Liver (tissue), 9 donors: ENCODE measurements around the gene GYPB. TPM values are rescaled to one million over a fixed set of nuclear protein-coding genes. Genes with fewer than 3 reads are reported as not detected.
"Not testable (repeated sequence)": the region's sequence is repeated elsewhere in the genome, so short reads cannot be mapped to it uniquely, and the experiment has no call there.

Experiments
- DNase-seq: peaks from one replicate; pipeline ENCODE4 v3.0.0-alpha.2; 2017; ENCODE audit warnings: low spot score
- H3K27ac ChIP-seq, 2 donors: one replicate each; pipeline ENCODE4 v1.7.0; 2013; ENCODE audit warnings: inconsistent platforms in 2 of 2, low read length in 2 of 2, control low read depth in 1 of 2, low read depth in 1 of 2, mild to moderate bottlenecking in 1 of 2
- H3K27me3 ChIP-seq, 4 donors: one replicate each; pipeline versions ENCODE4 v1.6.1 to v1.7.0; 2013; ENCODE audit warnings: low read length in 3 of 4, inconsistent platforms in 1 of 4, mild to moderate bottlenecking in 1 of 4, moderate library complexity in 1 of 4; ENCODE audit not compliant: control insufficient read depth in 4 of 4, insufficient read depth in 4 of 4
- H3K36me3 ChIP-seq, 4 donors: one replicate each; pipeline versions ENCODE4 v1.6.1 to v1.7.0; 2013; ENCODE audit warnings: low read length in 3 of 4, mild to moderate bottlenecking in 3 of 4, low read depth in 1 of 4, moderate library complexity in 1 of 4; ENCODE audit not compliant: control insufficient read depth in 4 of 4, insufficient read depth in 3 of 4
- H3K4me1 ChIP-seq, 4 donors: one replicate each; pipeline versions ENCODE4 v1.6.1 to v1.7.0; 2013; ENCODE audit warnings: low read length in 3 of 4, mild to moderate bottlenecking in 3 of 4, moderate library complexity in 1 of 4; ENCODE audit not compliant: control insufficient read depth in 4 of 4, insufficient read depth in 4 of 4
- H3K4me3 ChIP-seq, 3 donors: one replicate each; pipeline versions ENCODE4 v1.6.1 to v1.7.0; 2013; ENCODE audit warnings: low read length in 3 of 3, control low read depth in 1 of 3, low read depth in 1 of 3, mild to moderate bottlenecking in 1 of 3
- H3K9ac ChIP-seq, 2 donors: one replicate each; pipeline ENCODE4 v1.7.0; 2013; ENCODE audit warnings: low read length in 2 of 2, mild to moderate bottlenecking in 2 of 2, moderate library complexity in 2 of 2, control low read depth in 1 of 2, low read depth in 1 of 2
- H3K9me3 ChIP-seq, 4 donors: one replicate each; pipeline versions ENCODE4 v1.6.1 to v1.7.0; 2013; ENCODE audit warnings: low read length in 3 of 4; ENCODE audit not compliant: control insufficient read depth in 4 of 4
- HNF4A ChIP-seq, 2 donors: conservative IDR thresholded peaks; 2 replicates each; pipeline ENCODE4 v1.6.1; 2016; ENCODE audit warnings: antibody characterized with exemption in 2 of 2, mild to moderate bottlenecking in 2 of 2
- RAD21 ChIP-seq, 2 donors: IDR thresholded peaks; 2 replicates each; pipeline ENCODE4 v1.6.1; 2016; ENCODE audit warnings: antibody characterized with exemption in 2 of 2, mild to moderate bottlenecking in 2 of 2
- WGBS: extraction: QIAGEN DNeasy Blood & Tissue Kit; methylation state at CpG from one replicate; pipeline ENCODE4 v1.1.7; 2013; 5-methylcytosine and 5-hydroxymethylcytosine counted together
- polyA plus RNA-seq, 2 donors: library from polyadenylated mRNA; stranded (reverse) in 1 of 2; unstranded in 1 of 2; fragments of 200-250 nt in 1 of 2; fragments of >200 nt in 1 of 2; fragmentation: Nextera tagmentation in 1 of 2; extraction: Ambion mirVana in 1 of 2; gene quantifications; one replicate each; pipeline versions ENCODE4 v1.2.1 to v1.2.3, GENCODE V29; 2013 to 2015
- total RNA-seq, 2 donors: library from RNA; depleted of rRNA; stranded (reverse); fragments of >200 nt; gene quantifications; one replicate each; pipeline ENCODE4 v1.2.3, GENCODE V29; 2014
- TF ChIP-seq, protein P1 (sequence below): fragments of 150-350 bp; IDR thresholded peaks from 2 replicates; pipeline ENCODE4 v1.5.1; 2017; ENCODE audit warnings: improper control_type of control experiment, low read depth, low read length; ENCODE audit not compliant: missing input control
- donor health status: healthy.
- donor health status: healthy.
- donor health status: healthy.
- donor health status: healthy.
- donor health status: healthy.

Gene GYPB
- total and polyA plus RNA-seq, 4 donors = 368 TPM; not detected in 3

DNA sequence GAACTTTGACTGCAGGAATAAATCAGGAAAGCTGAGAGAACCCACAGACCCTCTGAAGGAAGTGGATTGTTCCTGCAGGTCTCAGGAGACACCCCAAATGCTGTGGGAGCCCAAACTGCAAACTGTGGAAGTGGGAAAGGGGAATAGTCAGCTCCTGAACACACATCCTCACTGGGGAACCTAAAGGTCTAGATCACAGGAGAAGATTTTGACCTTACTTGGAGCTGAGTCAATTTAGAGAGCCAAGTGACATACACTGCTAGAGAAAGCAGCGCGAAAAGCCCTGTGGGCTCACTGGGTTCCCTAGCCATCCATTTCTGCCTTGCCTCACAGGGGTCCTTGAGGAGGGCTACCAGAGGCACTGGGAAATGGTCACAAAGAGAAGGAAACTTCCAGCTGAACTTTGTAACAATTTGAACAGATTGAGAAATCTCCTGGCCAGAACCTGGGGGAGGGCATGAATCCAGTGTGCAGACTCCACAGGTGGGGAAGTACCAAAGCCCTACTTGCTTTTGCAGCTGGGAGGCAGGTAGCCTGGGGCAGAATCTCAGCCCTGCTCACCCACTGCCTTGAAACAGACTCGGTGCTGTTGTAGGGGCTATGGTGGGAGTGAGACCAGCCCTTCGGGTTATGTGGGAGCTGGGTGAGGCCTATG lies 5.3 kb upstream of the GYPB start:
- WGBS = 56% methylated on average over 4 of the region's 4 CpGs

DNA sequence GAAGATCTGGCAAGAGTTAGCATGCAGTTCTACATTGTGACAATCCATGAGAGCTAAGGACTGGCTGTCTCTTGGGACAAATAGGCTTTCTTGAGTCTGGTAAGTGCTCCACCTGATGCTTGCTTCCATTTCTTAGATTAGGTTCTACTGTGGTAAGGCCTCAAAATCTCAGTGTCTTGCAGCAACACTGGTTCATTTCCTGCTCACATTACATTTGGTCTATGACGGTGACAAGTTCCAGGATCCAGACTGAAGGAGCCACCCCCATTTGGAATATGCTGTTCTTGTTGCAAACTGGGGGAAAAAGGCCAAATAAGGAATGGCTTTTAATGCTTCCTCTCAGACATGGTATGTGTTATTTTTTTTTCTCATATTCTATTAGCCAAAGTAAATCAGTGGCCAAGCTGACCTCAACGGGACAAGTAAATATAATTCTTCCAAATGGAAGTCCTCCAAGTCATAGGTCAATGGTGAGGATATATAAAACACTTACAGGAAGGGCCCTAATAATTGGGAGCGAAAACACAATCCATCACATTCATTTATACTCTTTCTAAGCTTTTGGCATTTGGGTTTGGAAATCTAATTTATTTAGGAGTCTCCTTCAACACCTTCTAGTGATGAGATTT lies 3.7 kb upstream of the GYPB start:
- not testable (repeated sequence) for DNase-seq, H3K36me3 ChIP-seq, H3K27ac ChIP-seq, H3K27me3 ChIP-seq, H3K9me3 ChIP-seq, H3K4me3 ChIP-seq, H3K9ac ChIP-seq, H3K4me1 ChIP-seq
- peak in 1 of 2 donors; percentile 5 for TF ChIP-seq HNF4A (conservative IDR thresholded peaks at IDR 0.05)
- WGBS = 41% methylated on average over 2 of the region's 3 CpGs

More for the DNA sequence above, 5.3 kb upstream of the GYPB start:
- H3K27ac ChIP-seq, H3K27me3 ChIP-seq, DNase-seq, H3K9me3 ChIP-seq, H3K9ac ChIP-seq, H3K36me3 ChIP-seq, H3K4me1 ChIP-seq, H3K4me3 ChIP-seq: not testable (repeated sequence)

DNA sequence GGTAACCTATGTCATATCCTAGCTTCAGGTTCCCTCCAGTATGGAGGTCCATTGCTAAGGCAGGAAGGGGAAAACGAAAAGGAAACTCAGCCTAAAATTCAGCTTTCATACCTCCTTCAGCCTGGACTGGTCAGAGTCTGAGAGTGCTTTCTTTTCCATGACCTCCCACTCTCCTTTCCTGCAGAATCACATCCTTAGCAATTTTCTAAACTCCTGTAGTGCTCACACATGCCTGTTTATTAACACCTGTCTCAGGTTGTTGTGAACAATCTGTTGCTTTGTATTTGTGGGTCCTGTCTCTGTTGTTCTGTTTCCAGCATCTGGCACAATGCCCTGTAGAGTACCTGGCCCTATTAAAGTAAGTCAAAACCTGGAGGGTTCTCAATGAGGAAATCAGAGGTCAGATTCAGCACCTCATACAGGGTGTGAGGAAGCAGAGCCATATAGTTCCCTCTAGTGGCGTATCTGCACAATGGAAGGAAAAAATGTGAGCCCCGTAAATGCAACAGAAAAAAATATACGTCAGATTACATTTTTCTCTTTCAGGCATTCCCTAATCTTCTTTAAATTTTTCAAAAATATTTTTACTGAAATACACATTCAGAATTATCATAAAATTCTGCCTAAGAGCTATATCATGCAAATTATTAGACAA lies 2.3 kb upstream of the GYPB start:
- H3K4me3 ChIP-seq, H3K27ac ChIP-seq, H3K9me3 ChIP-seq, H3K27me3 ChIP-seq, DNase-seq, H3K4me1 ChIP-seq, H3K36me3 ChIP-seq, H3K9ac ChIP-seq: not testable (repeated sequence)
- TF ChIP-seq, protein P1, sequence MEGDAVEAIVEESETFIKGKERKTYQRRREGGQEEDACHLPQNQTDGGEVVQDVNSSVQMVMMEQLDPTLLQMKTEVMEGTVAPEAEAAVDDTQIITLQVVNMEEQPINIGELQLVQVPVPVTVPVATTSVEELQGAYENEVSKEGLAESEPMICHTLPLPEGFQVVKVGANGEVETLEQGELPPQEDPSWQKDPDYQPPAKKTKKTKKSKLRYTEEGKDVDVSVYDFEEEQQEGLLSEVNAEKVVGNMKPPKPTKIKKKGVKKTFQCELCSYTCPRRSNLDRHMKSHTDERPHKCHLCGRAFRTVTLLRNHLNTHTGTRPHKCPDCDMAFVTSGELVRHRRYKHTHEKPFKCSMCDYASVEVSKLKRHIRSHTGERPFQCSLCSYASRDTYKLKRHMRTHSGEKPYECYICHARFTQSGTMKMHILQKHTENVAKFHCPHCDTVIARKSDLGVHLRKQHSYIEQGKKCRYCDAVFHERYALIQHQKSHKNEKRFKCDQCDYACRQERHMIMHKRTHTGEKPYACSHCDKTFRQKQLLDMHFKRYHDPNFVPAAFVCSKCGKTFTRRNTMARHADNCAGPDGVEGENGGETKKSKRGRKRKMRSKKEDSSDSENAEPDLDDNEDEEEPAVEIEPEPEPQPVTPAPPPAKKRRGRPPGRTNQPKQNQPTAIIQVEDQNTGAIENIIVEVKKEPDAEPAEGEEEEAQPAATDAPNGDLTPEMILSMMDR = peak; percentile 39
- peak; percentile 56 to 58 for TF ChIP-seq RAD21 (IDR thresholded peaks at IDR 0.05)
- 31% methylated on average over 4 of the region's 4 CpGs for WGBS

DNA sequence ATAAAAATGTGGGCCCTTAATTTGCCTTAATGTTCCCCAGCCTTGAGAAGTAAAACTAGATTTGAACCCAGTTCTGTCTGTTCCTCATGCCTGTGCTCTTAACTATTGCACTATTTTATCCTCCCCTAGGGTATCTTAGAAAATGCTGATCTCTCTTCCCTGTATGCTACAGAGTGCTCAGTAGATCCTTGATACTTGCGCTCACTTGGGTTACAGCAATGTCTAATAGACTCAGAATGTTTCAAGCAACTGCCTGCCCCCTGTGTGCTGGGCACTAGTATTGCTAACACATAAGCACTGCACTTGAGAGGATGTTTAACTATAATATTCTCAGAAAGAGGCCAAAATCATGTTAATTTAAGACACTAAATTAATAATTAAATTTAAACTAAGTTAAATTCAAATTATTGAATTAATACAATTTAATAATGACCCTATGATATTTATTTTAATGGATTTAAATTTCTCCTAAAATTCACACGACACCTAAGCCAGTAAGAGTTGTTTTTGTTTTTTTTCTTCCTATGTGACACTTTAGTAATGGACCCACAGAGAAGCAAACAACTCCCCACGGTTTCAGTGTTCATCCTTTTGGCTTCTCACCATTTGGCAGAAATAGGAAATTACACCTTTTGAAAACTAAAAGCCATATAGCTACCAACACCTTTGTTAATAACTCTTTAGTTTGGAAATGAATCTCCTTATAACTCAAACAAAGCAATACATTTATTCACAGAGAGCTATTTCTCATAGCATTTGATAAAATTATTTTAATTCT lies 768 bp downstream of the GYPB start:
- not testable (repeated sequence) for H3K9ac ChIP-seq, DNase-seq, H3K36me3 ChIP-seq, H3K27me3 ChIP-seq, H3K4me3 ChIP-seq, H3K4me1 ChIP-seq, H3K27ac ChIP-seq, H3K9me3 ChIP-seq
- WGBS = 74% methylated on average over 3 of the region's 3 CpGs

DNA sequence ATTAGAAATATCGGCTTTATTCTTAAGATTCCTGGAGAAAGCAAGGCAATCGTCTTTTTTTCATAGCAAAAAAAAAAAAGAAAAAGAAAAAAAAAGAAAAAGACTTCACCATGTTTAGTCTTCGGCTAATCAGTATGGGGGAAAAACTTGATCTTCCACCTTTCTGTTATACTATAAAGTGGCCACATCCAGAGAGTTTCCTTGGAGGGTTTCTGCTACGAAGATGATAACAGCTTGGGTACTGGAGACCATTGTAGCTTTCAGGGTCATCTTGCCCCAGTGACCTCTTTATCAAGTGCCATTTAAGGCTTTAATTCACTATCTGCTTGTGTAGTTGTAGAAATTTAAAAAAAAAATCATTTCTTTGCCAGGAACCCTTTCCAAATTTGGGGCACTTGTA lies 1.9 kb downstream of the GYPB start:
- H3K9ac ChIP-seq, DNase-seq, H3K4me1 ChIP-seq, H3K27ac ChIP-seq, H3K27me3 ChIP-seq, H3K36me3 ChIP-seq, H3K4me3 ChIP-seq, H3K9me3 ChIP-seq: not testable (repeated sequence)
- 72% methylated on average over 4 of the region's 4 CpGs for WGBS

DNA sequence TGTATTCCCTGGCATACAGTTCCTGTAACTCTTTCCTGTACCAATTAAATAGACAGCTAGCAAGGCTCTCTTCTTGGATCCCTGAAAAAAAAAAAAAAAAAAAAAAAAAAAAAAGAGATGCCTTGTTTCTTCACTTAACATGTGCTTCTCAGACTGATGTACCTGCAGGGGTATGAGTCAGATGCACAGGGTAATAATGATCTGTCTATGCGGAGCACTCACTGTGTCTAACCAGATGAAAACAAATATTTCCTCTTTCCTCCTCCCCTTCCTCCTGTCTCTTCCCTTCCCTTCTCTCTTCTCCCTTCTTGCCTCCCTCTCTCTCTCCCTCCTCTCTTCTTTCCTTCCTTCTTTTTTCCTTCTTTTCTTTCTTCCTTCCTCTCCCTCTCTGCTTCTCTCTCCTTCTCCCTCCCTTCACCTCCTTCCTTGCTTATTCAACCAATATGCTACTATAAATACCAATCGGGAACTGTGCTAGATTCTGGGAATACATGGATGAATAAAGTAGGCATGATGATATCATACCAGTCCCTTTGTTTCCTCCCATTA lies 3.0 kb downstream of the GYPB start:
- 79% methylated on average over 2 of the region's 2 CpGs for WGBS
- not testable (repeated sequence) for H3K27ac ChIP-seq

More for the DNA sequence above, 3.0 kb downstream of the GYPB start:
- not testable (repeated sequence) for H3K4me1 ChIP-seq, H3K27me3 ChIP-seq, H3K9ac ChIP-seq, H3K36me3 ChIP-seq, H3K4me3 ChIP-seq, H3K9me3 ChIP-seq, DNase-seq
